OCI-LY7 (cell line): ENCODE measurements around the gene PNCK. TPM values are rescaled to one million over a fixed set of nuclear protein-coding genes. Genes with fewer than 3 reads are reported as not detected.

ENCODE experiments used
- BruUV-seq: library from RNA; stranded (reverse); fragments of 400-500 nt; replicated peaks from 2 replicates; lab custom pipeline; 2021; lab: Mats Ljungman, UMichigan
- CTCF ChIA-PET: fragments of 300-600 bp; sonication (Branson Sonifier 250); formaldehyde crosslinking; loops from one replicate; lab custom pipeline; 2022; ENCODE audit warnings: antibody characterized with exemption; ENCODE audit not compliant: unreplicated experiment; lab: Charles Lee
- POLR2A ChIA-PET: fragments of 300-600 bp; sonication (Branson Sonifier 250); formaldehyde crosslinking; loops from one replicate; lab custom pipeline; 2022; ENCODE audit warnings: antibody characterized with exemption; lab: Charles Lee
- DNase-seq: peaks from one replicate; pipeline ENCODE4 v3.0.0-alpha.2; 2015; ENCODE audit warnings: low spot score
- H2AFZ ChIP-seq: fragments of 200-600 bp; sonication (generic), shearing (Covaris generic); 2 replicates; pipeline ENCODE4 v1.6.1; 2014; ENCODE audit warnings: mild to moderate bottlenecking, antibody characterized with exemption, low read length, moderate library complexity
- H3K27ac ChIP-seq: fragments of 200-600 bp; sonication (generic); 2 replicates; pipeline ENCODE4 v1.5.1; 2014; ENCODE audit warnings: mixed run types, low read depth, mild to moderate bottlenecking, moderate library complexity, low read length, inconsistent platforms; ENCODE audit not compliant: poor library complexity, severe bottlenecking
- H3K36me3 ChIP-seq: fragments of 200-600 bp; sonication (generic); 2 replicates; pipeline ENCODE4 v1.6.1; 2014; ENCODE audit warnings: mild to moderate bottlenecking, antibody characterized with exemption, low read length, moderate library complexity, mixed read lengths; ENCODE audit not compliant: insufficient read depth
- H3K4me1 ChIP-seq: fragments of 200-600 bp; sonication (generic); 2 replicates; pipeline ENCODE4 v1.5.1; 2014; ENCODE audit warnings: mild to moderate bottlenecking, low read length; ENCODE audit not compliant: insufficient read depth, poor library complexity, severe bottlenecking
- H3K4me2 ChIP-seq: fragments of 200-600 bp; sonication (generic); 2 replicates; pipeline ENCODE4 v1.6.1; 2014; ENCODE audit warnings: mild to moderate bottlenecking, low read length
- H3K4me3 ChIP-seq: fragments of 200-600 bp; sonication (generic); 2 replicates; pipeline ENCODE4 v1.5.1; 2014; ENCODE audit warnings: mild to moderate bottlenecking, low read depth, low read length; ENCODE audit not compliant: poor library complexity, severe bottlenecking
- H3K79me2 ChIP-seq: fragments of 200-600 bp; sonication (generic); 2 replicates; pipeline ENCODE4 v1.6.1; 2016; ENCODE audit warnings: low read depth, mild to moderate bottlenecking, low read length, moderate library complexity, mixed read lengths; ENCODE audit not compliant: insufficient read depth
- H3K9me2 ChIP-seq: fragments of 200-600 bp; sonication (generic); 2 replicates; pipeline ENCODE4 v1.6.1; 2016; ENCODE audit warnings: mild to moderate bottlenecking, low read length, mixed read lengths; ENCODE audit not compliant: insufficient read depth
- H3K9me3 ChIP-seq: fragments of 200-600 bp; sonication (generic); 2 replicates; pipeline ENCODE4 v1.6.1; 2014; ENCODE audit warnings: mild to moderate bottlenecking, mixed run types, low read length, mixed read lengths
- H4K20me1 ChIP-seq: fragments of 200-600 bp; sonication (generic); 2 replicates; pipeline ENCODE4 v1.6.1; 2014; ENCODE audit warnings: mild to moderate bottlenecking, antibody characterized with exemption, low read length, moderate library complexity, mixed read lengths; ENCODE audit not compliant: insufficient read depth
- CTCF ChIP-seq: fragments of 200-600 bp; sonication (generic); conservative IDR thresholded peaks from 2 replicates; pipeline ENCODE4 v1.5.1; 2014; ENCODE audit warnings: mild to moderate bottlenecking, antibody characterized with exemption, low read length, moderate library complexity, mixed read lengths
- EZH2phosphoT487 ChIP-seq: fragments of 200-600 bp; sonication (generic); IDR thresholded peaks from 2 replicates; pipeline ENCODE4 v1.6.1; 2018; ENCODE audit warnings: low read depth, borderline replicate concordance, mild to moderate bottlenecking, mixed run types, antibody characterized with exemption, low read length, moderate library complexity, mixed read lengths
- intact Hi-C: fragments of 100-400 bp; cut with micrococcal nuclease; formaldehyde crosslinking; loops from one replicate; pipeline ENCODE4 v1.10.0; 2022; ENCODE audit not compliant: unreplicated experiment
- total RNA-seq, 2 experiments: library from RNA; depleted of rRNA in 1 of 2; stranded (reverse); fragments of >200 nt in 1 of 2; shearing (Covaris generic) in 1 of 2; gene quantifications; 2 replicates each; pipeline ENCODE4 v1.2.3, GENCODE V29; 2014 to 2022

The PNCK gene
- total RNA-seq, 2 experiments from 2014 or later = 0.19 TPM; not detected in 1

GRCh38 chrX:153671589-153672530 lies 1.8 kb downstream of the PNCK start:
- DNase-seq = no peak
- H3K4me3 ChIP-seq = no peak overlapping the region
- no peaks in the 10 kb centered on the region for H3K9me3 ChIP-seq
- intact Hi-C loops = no loop called here
- no peaks in the 10 kb centered on the region for H4K20me1 ChIP-seq
- no peaks in the 10 kb centered on the region for H3K79me2 ChIP-seq
- no peak for TF ChIP-seq CTCF
- no peak for TF ChIP-seq EZH2phosphoT487
- no peak overlapping the region for H3K4me2 ChIP-seq
- H3K9me2 ChIP-seq = no peaks in the 10 kb centered on the region
- ChIA-PET CTCF (no interaction called here), POLR2A (no interaction called here)
- no peaks in the 10 kb centered on the region for H3K36me3 ChIP-seq
- no peak overlapping the region for H3K27ac ChIP-seq
- no TSS peak for BruUV-seq
- no peaks in the 10 kb centered on the region for H3K4me1 ChIP-seq
- no peak overlapping the region for H2AFZ ChIP-seq

DNA sequence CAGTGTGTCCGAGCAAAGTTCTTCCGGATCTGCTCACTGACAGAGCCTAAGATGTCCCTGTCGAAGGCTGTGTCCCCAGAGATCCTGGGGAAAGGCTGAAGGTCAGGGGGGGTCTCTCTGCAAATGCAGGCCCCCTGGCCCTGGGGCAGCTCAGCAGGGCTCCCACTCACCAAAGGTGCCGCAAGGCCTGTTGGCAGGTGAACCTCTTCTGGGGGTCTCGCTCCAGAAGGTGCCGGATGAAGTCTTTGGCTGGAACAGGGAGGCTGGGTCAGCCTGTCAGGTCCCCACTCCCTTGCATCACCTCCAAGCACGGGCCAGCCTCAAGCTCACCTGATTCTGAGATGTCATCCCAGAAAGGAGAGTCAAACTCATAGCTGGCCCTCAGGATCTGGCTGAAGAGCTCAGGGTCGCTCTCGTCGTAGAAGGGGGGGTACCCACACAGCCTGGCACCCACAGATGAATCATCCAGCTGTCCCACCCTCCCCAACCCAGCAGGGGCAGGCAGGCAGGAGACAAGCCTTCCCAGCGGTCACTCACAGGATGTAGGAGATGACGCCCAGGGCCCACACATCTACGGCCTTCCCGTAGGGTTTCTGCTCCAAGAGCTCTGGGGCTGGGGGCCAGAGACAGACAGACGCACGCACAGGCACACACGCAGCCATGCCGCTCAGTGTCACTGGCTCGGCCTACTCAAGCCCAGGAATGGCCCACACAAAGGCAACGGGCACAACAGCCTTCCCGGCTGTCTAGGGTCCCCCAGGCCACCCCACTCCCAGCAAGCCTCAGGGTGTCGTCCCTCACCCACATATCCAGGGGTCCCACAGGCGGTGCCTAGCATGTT lies 2.6 kb downstream of the PNCK start:
- intact Hi-C loops = no loop called here
- H3K36me3 ChIP-seq = no peaks in the 10 kb centered on the region
- ChIA-PET POLR2A (no interaction called here), CTCF (no interaction called here)
- no peak overlapping the region for H3K4me2 ChIP-seq
- no peak overlapping the region for H2AFZ ChIP-seq
- no peak overlapping the region for H3K27ac ChIP-seq
- H3K79me2 ChIP-seq = no peaks in the 10 kb centered on the region
- H3K9me3 ChIP-seq = no peaks in the 10 kb centered on the region
- BruUV-seq = no TSS peak
- DNase-seq = no peak
- H4K20me1 ChIP-seq = no peaks in the 10 kb centered on the region
- H3K4me3 ChIP-seq = no peak overlapping the region
- no peak for TF ChIP-seq CTCF
- TF ChIP-seq EZH2phosphoT487 = no peak
- H3K9me2 ChIP-seq = no peaks in the 10 kb centered on the region
- no peaks in the 10 kb centered on the region for H3K4me1 ChIP-seq
